GM19025 (cell line): ENCODE results near the gene TMEM141.

ENCODE experiments used
- ATAC-seq: cut with Tn5 transposase; IDR thresholded peaks from one replicate; pipeline ENCODE4 v1.9.1; 2021; ENCODE audit warnings: mild to moderate bottlenecking, low read depth, moderate library complexity; ENCODE audit not compliant: unreplicated experiment

Gene TMEM141

GRCh38 chr9:136807281-136808074, 16.3 kb downstream of the TMEM141 start, which contains the start of gene RABL6:
Gene RABL6 (plus strand): TSS chr9:136807948. CDS start chr9:136808197, 249 bp downstream.
- ATAC-seq: peak; percentile 74

- ATAC-seq: peak; percentile 26
Observed at GRCh38 chr9:136808075-136808805, 17.1 kb downstream of the TMEM141 start.

DNA sequence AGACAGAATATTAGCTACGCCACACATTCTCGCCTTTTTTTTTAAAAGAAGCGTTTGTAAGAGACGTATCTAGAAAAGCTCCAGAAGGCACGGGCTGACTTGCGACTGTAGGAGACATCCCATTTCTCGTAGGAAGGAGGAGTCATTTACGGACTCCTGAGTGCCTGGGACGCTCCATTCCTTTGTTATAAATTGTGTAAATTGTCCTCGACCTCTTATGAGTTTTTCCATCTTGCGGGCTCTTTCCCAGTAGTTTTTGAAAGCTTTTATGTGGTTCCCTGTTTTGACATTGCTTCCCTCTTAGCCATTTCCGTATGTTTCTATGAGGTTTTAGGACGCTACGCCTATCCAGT, 17.6 kb downstream of the TMEM141 start:
- ATAC-seq: no peak

- no peak for ATAC-seq
Observed at GRCh38 chr9:136814725-136815421, 23.7 kb downstream of the TMEM141 start.

DNA sequence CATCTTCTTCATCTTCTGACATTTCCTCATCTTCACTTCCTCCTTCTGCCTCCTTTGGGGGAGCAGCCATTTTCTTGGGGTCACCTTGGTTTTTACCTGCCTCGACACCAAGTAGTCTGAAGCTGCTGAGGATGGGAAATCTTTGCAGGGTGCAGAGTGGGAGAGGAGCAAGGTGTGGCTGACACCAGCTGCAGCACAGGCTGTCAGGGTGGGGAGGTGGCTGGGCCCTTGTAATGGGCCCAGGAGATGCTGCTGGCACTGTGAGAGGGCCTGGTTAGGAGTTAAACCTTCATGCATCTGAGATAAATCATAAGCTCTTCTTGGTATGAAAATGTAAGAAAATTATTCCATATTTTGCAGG, 24.3 kb downstream of the TMEM141 start:
- no peak for ATAC-seq

- no peak for ATAC-seq
Observed at GRCh38 chr9:136820971-136821825, 30.1 kb downstream of the TMEM141 start.

DNA sequence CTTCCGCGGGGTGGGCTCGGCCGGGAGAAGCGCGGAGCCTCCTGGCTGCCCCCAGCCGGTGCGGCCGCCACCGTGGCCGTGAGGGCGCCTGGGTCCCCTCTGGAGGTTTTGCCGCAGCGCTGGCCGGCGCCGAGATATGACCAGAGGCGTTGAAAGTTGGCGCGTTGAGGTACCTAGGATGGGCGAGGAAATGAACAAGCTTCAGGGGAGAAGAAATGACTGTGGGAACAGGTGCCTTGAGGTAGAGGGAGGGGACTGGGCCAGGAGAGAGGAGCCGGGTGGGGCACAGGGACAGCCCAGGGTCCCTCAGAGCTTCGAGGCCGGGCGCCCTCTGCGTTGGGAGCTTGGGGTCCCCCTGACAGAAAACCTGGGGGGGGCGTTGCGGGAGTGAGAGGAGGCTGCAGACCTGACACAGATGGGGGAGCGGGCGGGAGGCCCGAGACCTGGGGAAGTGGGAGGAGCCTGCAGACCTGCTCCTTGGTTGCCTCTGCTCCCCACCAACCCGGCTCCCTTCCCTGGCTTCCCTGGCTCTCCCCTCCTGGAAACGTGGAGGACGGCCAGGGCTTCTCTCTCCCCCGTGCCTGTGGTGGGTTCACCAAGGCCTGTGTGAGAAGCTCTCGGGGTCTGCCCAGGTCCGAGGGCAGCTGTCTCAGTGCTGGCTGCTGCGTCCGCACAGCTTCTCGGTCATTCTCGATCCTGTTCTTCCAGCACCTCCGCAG, 30.8 kb downstream of the TMEM141 start:
- ATAC-seq: no peak

DNA sequence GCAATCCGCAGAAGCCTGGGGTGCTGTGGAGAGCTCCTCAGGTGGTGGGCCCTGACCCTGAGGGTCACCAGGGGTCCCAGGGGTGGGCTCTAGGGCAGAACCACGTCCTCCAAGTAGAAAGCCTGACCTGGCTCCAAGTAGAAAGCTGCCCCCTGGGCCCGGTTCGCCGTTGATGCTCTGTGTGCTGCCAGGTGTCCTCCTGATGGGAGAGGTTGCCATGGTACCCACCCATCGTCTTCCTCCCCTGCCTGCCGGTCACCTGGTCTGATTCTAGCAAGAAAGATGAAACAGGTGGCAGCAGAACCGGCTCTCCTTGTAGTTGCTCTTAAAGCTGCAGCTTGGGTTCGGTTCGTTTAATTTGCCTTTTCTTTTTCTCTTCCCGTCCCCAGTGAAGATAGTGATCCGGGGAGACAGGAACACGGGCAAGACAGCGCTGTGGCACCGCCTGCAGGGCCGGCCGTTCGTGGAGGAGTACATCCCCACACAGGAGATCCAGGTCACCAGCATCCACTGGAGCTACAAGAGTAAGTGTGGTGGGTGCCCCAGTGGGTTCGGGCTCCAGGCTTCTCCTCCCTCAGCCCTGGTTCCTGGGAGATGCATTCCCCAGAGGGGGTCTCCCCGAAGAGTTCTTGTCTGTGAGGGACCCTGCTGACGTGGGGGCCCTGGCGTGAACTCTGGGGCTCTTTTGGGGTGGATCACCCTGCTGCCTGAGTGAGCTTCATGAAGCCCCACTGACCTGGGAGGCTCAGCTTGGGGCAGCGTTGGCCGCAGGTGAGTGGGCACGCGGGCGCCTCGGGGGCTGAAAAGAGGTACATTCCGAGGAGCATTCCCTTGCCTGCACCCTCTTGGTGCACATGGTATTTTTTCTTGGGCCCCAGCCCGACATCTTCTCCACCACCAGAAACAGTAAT, 32.2 kb downstream of the TMEM141 start:
- no peak for ATAC-seq

GRCh38 chr9:136824496-136825225, 33.5 kb downstream of the TMEM141 start:
- ATAC-seq: no peak

GRCh38 chr9:136825295-136826187, 34.4 kb downstream of the TMEM141 start:
- ATAC-seq: no peak

DNA sequence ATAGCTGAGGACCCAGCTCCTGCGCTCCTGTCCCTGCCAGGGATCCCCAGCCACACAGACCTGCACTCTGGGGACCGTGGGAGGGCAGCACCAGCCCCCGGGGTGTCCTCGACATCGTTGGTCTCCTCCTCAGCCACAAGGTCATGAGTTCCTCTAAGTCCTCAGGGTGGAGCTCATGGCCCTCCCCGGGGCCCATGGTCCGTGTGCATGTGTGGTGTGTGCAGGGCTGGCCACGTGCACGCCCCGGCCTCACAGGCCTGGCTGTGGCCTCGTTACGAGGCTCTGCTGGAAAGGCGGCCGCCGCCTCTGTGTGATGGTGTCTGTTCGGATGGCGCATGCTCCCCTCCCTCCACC, 35.0 kb downstream of the TMEM141 start:
- no peak for ATAC-seq

- no peak for ATAC-seq
Observed at GRCh38 chr9:136826703-136827582, 35.8 kb downstream of the TMEM141 start.

DNA sequence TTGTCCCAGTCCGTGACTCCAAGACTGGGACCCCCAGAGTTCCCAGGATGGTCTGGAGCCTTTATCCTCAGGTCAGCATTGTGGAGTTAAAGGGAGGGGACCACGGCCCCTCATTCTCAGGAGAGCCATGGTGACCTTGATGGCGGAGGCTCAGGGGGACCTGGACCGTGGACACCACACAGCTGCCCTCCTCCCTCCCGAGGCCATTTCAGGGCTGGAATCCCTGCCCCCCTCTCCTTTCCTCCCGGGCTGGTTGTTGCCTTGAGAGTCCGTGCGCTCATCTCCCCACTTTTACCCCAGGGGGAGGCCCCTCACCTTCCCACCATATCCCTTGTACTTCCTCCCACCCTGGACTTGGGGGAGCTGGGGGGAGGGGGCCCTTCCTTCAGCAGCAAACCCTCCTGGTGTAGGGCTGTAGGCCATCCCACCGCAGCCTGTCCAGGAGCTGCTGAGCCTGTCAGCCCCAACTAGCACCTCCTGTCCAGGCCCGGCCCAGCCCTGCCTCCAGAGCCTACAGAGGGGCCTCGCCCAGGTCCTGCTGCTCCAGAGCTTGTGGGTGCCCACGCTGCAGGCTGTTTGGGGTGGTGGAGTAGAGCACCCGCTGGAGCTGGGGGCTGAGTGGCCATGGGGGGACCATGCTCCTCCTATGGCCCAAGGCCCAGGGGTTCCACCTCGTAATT, 36.8 kb downstream of the TMEM141 start:
- no peak for ATAC-seq

DNA sequence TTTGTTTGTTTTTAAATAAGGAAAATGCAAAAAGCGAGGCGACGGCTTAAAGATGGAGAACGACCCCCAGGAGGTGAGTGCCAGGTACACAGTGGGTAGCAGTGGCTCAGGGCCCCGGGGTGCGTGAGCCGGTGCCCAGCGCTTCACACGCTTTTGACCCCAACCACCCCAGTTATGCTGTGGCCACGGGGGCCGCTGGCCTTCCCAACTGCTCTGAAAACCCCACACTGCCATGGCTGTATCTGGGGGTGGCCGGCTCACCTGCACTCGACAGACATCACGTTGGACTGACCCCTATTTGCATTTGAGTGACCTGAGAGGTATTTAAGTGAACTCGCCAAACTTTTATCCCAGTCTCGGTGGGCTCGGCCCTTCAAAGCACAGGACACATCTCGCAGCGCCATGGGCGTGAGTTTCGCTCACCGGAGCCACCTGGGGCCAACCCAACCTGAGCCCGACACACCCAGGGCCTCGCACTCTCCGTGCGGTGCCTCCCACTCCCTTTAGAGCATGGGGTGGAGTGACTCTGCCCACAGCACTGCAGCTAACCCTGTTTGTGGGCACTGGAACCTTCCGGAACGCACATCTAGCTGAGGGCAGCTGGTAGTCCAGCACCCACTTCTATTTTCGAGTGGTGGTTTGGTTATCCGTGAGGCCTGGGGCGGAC, 37.5 kb downstream of the TMEM141 start:
- no peak for ATAC-seq

GRCh38 chr9:136829412-136829811, 38.3 kb downstream of the TMEM141 start:
- no peak for ATAC-seq
